H1 (cell line): ENCODE results near the gene CT47A7. TPM values are rescaled to one million over a fixed set of nuclear protein-coding genes. Genes with fewer than 3 reads are reported as not detected.
"Not testable (repeated sequence)": the region's sequence is repeated elsewhere in the genome, so short reads cannot be mapped to it uniquely, and the experiment has no call there.

Experiments used
- CTCF ChIA-PET: fragments of 300-600 bp; sonication (Branson Sonifier 250); formaldehyde crosslinking; loops from one replicate; lab custom pipeline; 2021; ENCODE audit not compliant: partially characterized antibody; lab: Charles Lee
- POLR2A ChIA-PET: fragments of 300-600 bp; sonication (Branson Sonifier 250); formaldehyde crosslinking; loops from one replicate; lab custom pipeline; 2021; ENCODE audit warnings: inconsistent platforms; ENCODE audit not compliant: partially characterized antibody; lab: Charles Lee
- DNase-seq, 2 experiments: peaks; one replicate each; pipeline versions ENCODE4 v3.0.0 to v3.0.0-alpha.2; 2010 to 2022; ENCODE audit warnings: low spot score in 2 of 2, low read depth in 1 of 2, mixed read lengths in 1 of 2
- FAIRE-seq: peaks from 2 replicates; lab custom pipeline; 2011; peaks lifted over from hg19 to GRCh38; lab: Jason Lieb, UNC
- H2AFZ ChIP-seq: 2 replicates; pipeline ENCODE4 v1.8.1; 2012; ENCODE audit warnings: low read length, inconsistent platforms
- H2AK5ac ChIP-seq: 2 replicates; pipeline ENCODE4 v1.6.1; 2013; ENCODE audit warnings: low read depth, low read length
- H2BK120ac ChIP-seq: replicated peaks from 2 replicates; pipeline ENCODE3; 2013; ENCODE audit warnings: low read depth, low read length, inconsistent platforms
- H2BK12ac ChIP-seq: 2 replicates; pipeline ENCODE4 v1.6.1; 2013; ENCODE audit warnings: low read depth, low read length
- H2BK15ac ChIP-seq: 2 replicates; pipeline ENCODE4 v1.6.1; 2013; ENCODE audit warnings: low read length
- H2BK20ac ChIP-seq: 2 replicates; pipeline ENCODE4 v1.6.1; 2013; ENCODE audit warnings: low read length
- H2BK5ac ChIP-seq: 2 replicates; pipeline ENCODE4 v1.6.1; 2013; ENCODE audit warnings: low read depth, low read length
- H3K14ac ChIP-seq: 2 replicates; pipeline ENCODE4 v1.6.1; 2013; ENCODE audit warnings: inconsistent platforms; ENCODE audit not compliant: insufficient read length
- H3K18ac ChIP-seq: 2 replicates; pipeline ENCODE4 v1.6.1; 2013; ENCODE audit warnings: low read length; ENCODE audit errors: extremely low read depth
- H3K23ac ChIP-seq: 2 replicates; pipeline ENCODE4 v1.6.1; 2013; ENCODE audit warnings: inconsistent platforms; ENCODE audit not compliant: insufficient read length
- H3K23me2 ChIP-seq: 2 replicates; pipeline ENCODE4 v1.6.1; 2013; ENCODE audit warnings: low read depth, low read length
- H3K27ac ChIP-seq: 2 replicates; pipeline ENCODE4 v1.6.1; 2011; ENCODE audit warnings: low read depth, low read length, inconsistent platforms
- H3K27me3 ChIP-seq, 4 experiments: replicated peaks in 1 of 4; 1 replicate in 1 of 4; 2 replicates in 3 of 4; pipeline versions ENCODE4 v1.6.1 to v1.8.1; 2011 to 2013; ENCODE audit warnings: low read length in 3 of 4, mild to moderate bottlenecking in 3 of 4, inconsistent platforms in 2 of 4, mixed read lengths in 2 of 4, moderate library complexity in 1 of 4; ENCODE audit not compliant: control insufficient read depth in 3 of 4, insufficient read depth in 3 of 4; ENCODE audit errors: extremely low read depth in 1 of 4
- H3K36me3 ChIP-seq, 4 experiments: 2 replicates each; pipeline versions ENCODE4 v1.6.1 to v1.8.1; 2011 to 2013; ENCODE audit warnings: mild to moderate bottlenecking in 4 of 4, low read length in 3 of 4, moderate library complexity in 2 of 4, control low read depth in 1 of 4, inconsistent platforms in 1 of 4; ENCODE audit not compliant: insufficient read depth in 4 of 4, control insufficient read depth in 2 of 4
- H3K4ac ChIP-seq: replicated peaks from 2 replicates; pipeline ENCODE3; 2013; ENCODE audit warnings: low read length, low read depth, mixed read lengths, inconsistent platforms; ENCODE audit not compliant: insufficient read length
- H3K4me1 ChIP-seq, 4 experiments: replicated peaks in 1 of 4; 1 replicate in 1 of 4; 2 replicates in 3 of 4; pipeline versions ENCODE4 v1.6.1 to v1.8.1; 2011 to 2013; ENCODE audit warnings: low read length in 3 of 4, inconsistent platforms in 2 of 4, mixed read lengths in 1 of 4; ENCODE audit not compliant: insufficient read depth in 4 of 4, control insufficient read depth in 3 of 4
- H3K4me2 ChIP-seq, 2 experiments: 2 replicates each; pipeline versions ENCODE4 v1.6.1 to v1.8.1; 2011 to 2013; ENCODE audit warnings: low read depth in 2 of 2, low read length in 2 of 2, control low read depth in 1 of 2, inconsistent platforms in 1 of 2, mild to moderate bottlenecking in 1 of 2; ENCODE audit not compliant: insufficient read depth in 1 of 2
- H3K4me3 ChIP-seq, 4 experiments: fragments of 200-600, 300-600 bp in 1 of 4; sonication (generic), shearing (Covaris generic), sonication (Bioruptor Twin) in 1 of 4; 2 replicates each; pipeline versions ENCODE4 v1.5.1 to v1.8.1; 2011 to 2016; ENCODE audit warnings: low read length in 4 of 4, low read depth in 3 of 4, control low read depth in 2 of 4, inconsistent platforms in 2 of 4, mild to moderate bottlenecking in 2 of 4, mixed read lengths in 1 of 4, moderate library complexity in 1 of 4; ENCODE audit not compliant: insufficient read depth in 2 of 4; ENCODE audit errors: extremely low read depth in 1 of 4
- H3K56ac ChIP-seq: replicated peaks from 2 replicates; pipeline ENCODE3; 2013; ENCODE audit warnings: low read depth, mild to moderate bottlenecking, mixed read lengths, low read length, inconsistent platforms; ENCODE audit not compliant: insufficient read length
- H3K79me1 ChIP-seq: 2 replicates; pipeline ENCODE4 v1.6.1; 2013; ENCODE audit warnings: low read depth, low read length, control low read depth
- H3K79me2 ChIP-seq, 2 experiments: 2 replicates each; pipeline versions ENCODE4 v1.6.1 to v1.8.1; 2012 to 2013; ENCODE audit warnings: low read length in 2 of 2, mild to moderate bottlenecking in 2 of 2, inconsistent platforms in 1 of 2; ENCODE audit not compliant: insufficient read depth in 2 of 2, control insufficient read depth in 1 of 2
- H3K9ac ChIP-seq, 4 experiments: replicated peaks in 1 of 4; 1 replicate in 1 of 4; 2 replicates in 3 of 4; pipeline versions ENCODE4 v1.6.1 to v1.8.1; 2011 to 2013; ENCODE audit warnings: low read depth in 3 of 4, low read length in 3 of 4, control low read depth in 2 of 4, mild to moderate bottlenecking in 2 of 4, moderate library complexity in 2 of 4, inconsistent platforms in 1 of 4; ENCODE audit errors: extremely low read depth in 1 of 4
- H3K9me3 ChIP-seq, 2 experiments: 2 replicates each; pipeline versions ENCODE4 v1.6.1 to v1.8.1; 2012 to 2013; ENCODE audit warnings: mild to moderate bottlenecking in 2 of 2, moderate library complexity in 2 of 2, control low read depth in 1 of 2, inconsistent platforms in 1 of 2, low read depth in 1 of 2, low read length in 1 of 2, mixed read lengths in 1 of 2; ENCODE audit not compliant: insufficient read depth in 2 of 2
- H4K20me1 ChIP-seq, 2 experiments: replicated peaks in 1 of 2; 2 replicates each; pipeline versions ENCODE3 to v1.8.1; 2011 to 2013; ENCODE audit warnings: inconsistent platforms in 2 of 2, low read length in 2 of 2, mild to moderate bottlenecking in 1 of 2; ENCODE audit not compliant: insufficient read depth in 2 of 2, control insufficient read depth in 1 of 2
- H4K5ac ChIP-seq: 2 replicates; pipeline ENCODE4 v1.6.1; 2013; ENCODE audit warnings: low read length, low read depth, mixed read lengths, inconsistent platforms; ENCODE audit not compliant: insufficient read length
- H4K8ac ChIP-seq: 2 replicates; pipeline ENCODE4 v1.8.0; 2013; ENCODE audit warnings: mild to moderate bottlenecking, moderate library complexity, low read length, inconsistent platforms; ENCODE audit not compliant: insufficient read depth; ENCODE audit errors: extremely low read depth
- H4K91ac ChIP-seq: replicated peaks from 2 replicates; pipeline ENCODE3; 2013; ENCODE audit warnings: low read length, mixed read lengths, inconsistent platforms; ENCODE audit not compliant: insufficient read length
- WGBS, 2 experiments: shearing (Covaris generic) in 1 of 2; methylation state at CpG; one replicate each; pipeline versions ENCODE4 v1.1.6 to v1.1.7; 2013 to 2015; ENCODE audit warnings: low lambda C conversion rate in 2 of 2, mixed read lengths in 2 of 2, inconsistent platforms in 1 of 2, low coverage in 1 of 2, missing lambda C conversion rate in 1 of 2; ENCODE audit not compliant: insufficient replicate concordance in 2 of 2, insufficient coverage in 1 of 2, insufficient read length in 1 of 2; ENCODE audit errors: extremely low coverage in 1 of 2, missing lambda C conversion rate in 1 of 2; 5-methylcytosine and 5-hydroxymethylcytosine counted together
- long read RNA-seq, 2 experiments: library from RNA in 1 of 2; library from capped mRNA in 1 of 2; stranded (forward); transcript quantifications; one replicate each; pipeline ENCODE4 v2.0.0, GENCODE V29; 2021; ENCODE audit warnings: inconsistent platforms in 1 of 2
- polyA minus RNA-seq, 3 experiments: library from RNA; depleted of rRNA, polyadenylated mRNA; stranded (reverse); fragments of >200 nt; gene quantifications; 1 replicate in 2 of 3; 2 replicates in 1 of 3; pipeline ENCODE4 v1.2.3, GENCODE V29; 2011
- polyA plus RNA-seq, 7 experiments: library from polyadenylated mRNA; depleted of rRNA in 3 of 7; stranded (reverse) in 5 of 7; unstranded in 2 of 7; fragments of >200 nt in 5 of 7; fragments of 200-250 nt in 2 of 7; gene quantifications; 1 replicate in 5 of 7; 2 replicates in 1 of 7; 4 replicates in 1 of 7; pipeline versions ENCODE4 v1.2.1 to v1.2.3, GENCODE V29; 2011 to 2013; ENCODE audit warnings: missing spikeins in 2 of 7, mixed read lengths in 2 of 7
- total RNA-seq: library from RNA; stranded (reverse); fragmentation: NEBNext Ultra II Directional; extraction: Animal tissue kit (Norgen Biotek cat#: 25700); gene quantifications from 2 replicates; pipeline ENCODE4 v1.2.1, GENCODE V29; 2021

Gene CT47A7
- not detected in 2 replicates for total RNA-seq
- not detected in 2 replicates for polyA plus RNA-seq (2011; rRNA removed)
- not detected for polyA plus RNA-seq (2011; cell fraction: cytosol; rRNA removed)
- polyA plus RNA-seq (2011; cell fraction: nucleus; rRNA removed) = not detected
- not detected in 4 replicates for polyA plus RNA-seq (2012, experiment 1 of 2)
- polyA plus RNA-seq (2012, experiment 2 of 2) = not detected
- polyA plus RNA-seq (2013, experiment 1 of 2) = not detected
- not detected for polyA plus RNA-seq (2013, experiment 2 of 2)
- not detected in 2 replicates for polyA minus RNA-seq (2011; rRNA and poly(A)+ RNA removed)
- not detected for polyA minus RNA-seq (2011; cell fraction: cytosol; rRNA and poly(A)+ RNA removed)
- not detected for polyA minus RNA-seq (2011; cell fraction: nucleus; rRNA and poly(A)+ RNA removed)
- long read RNA-seq, experiment 1 = 0 reads
- long read RNA-seq, experiment 2 = 0 reads

DNA sequence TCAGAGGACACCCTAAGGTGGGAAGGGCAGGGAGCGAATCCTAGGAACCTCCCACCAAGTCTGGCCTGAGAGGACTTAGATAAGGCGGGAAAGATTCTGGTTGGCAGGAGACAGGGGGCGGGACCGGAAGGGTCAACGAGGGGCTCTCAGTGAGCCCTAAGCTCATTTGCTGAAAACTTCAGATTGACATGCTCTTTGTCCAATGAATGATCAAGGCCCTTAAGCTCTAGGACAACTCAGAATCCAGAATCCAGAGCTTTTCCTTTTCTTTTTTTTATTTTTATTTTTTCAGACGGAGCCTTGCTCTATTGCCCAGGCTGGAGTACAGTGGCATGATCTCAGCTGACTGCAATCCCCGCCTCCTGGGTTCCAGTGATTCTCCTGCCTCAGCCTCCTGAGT is at the start of gene CT47A7:
Gene CT47A7, minus strand, starts transcription at position 101 of the 400 bp plus-strand sequence. CDS start 255 bp downstream, outside the sequence.
- H3K36me3 ChIP-seq, H3K23ac ChIP-seq, H3K4ac ChIP-seq, H2BK120ac ChIP-seq, DNase-seq, H3K14ac ChIP-seq, POLR2A ChIA-PET, H2AFZ ChIP-seq, H3K9ac ChIP-seq, H3K79me1 ChIP-seq, H2BK15ac ChIP-seq, H4K8ac ChIP-seq, H4K20me1 ChIP-seq, H2BK5ac ChIP-seq, FAIRE-seq, H3K27ac ChIP-seq, CTCF ChIA-PET, H4K91ac ChIP-seq, H3K18ac ChIP-seq, H3K56ac ChIP-seq, H2AK5ac ChIP-seq, H3K9me3 ChIP-seq, H4K5ac ChIP-seq, H2BK12ac ChIP-seq, H2BK20ac ChIP-seq, H3K23me2 ChIP-seq, H3K27me3 ChIP-seq, H3K4me2 ChIP-seq, H3K79me2 ChIP-seq, H3K4me1 ChIP-seq, H3K4me3 ChIP-seq: not testable (repeated sequence)
- no CpG with 5 or more reads among the region's 7 CpGs for WGBS, 2 experiments
